Glomerular visceral epithelial cell (primary cell): Measurements from ENCODE around the gene FANCI.
A peak's percentile ranks its signal among the peaks of the same experiment; 100 is the strongest.

Source experiments
- DNase-seq: peaks from one replicate; pipeline ENCODE4 v3.0.0-alpha.2; 2016; ENCODE audit errors: extremely low spot score

The FANCI gene

DNA sequence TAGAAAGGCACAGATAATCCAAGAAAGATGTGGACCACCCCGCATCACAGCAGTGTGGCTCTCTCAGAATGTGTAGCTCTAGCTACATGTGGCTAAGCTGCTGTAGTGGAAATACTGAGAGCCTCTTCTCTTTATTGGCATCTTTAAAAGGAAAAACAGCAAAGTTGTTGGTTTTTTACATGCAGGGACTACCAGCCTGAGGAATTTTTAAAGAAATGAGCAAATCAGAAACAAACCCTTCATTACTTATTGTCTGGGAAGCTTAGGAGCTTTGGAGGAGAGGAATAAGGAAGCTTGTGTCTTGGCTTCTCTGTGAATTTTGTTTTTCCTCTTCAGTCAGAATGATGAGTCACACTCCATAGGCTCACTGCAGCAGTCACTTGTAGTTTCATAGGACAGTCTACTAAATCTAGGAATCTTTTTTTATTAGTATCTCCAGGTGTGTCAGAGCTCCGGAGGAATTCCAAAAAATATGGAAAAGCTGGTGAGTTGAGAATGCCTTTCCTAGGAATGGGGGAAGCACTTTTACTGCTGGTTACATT lies 63.3 kb downstream of the FANCI start:
- DNase-seq, result peak; percentile 18

DNA sequence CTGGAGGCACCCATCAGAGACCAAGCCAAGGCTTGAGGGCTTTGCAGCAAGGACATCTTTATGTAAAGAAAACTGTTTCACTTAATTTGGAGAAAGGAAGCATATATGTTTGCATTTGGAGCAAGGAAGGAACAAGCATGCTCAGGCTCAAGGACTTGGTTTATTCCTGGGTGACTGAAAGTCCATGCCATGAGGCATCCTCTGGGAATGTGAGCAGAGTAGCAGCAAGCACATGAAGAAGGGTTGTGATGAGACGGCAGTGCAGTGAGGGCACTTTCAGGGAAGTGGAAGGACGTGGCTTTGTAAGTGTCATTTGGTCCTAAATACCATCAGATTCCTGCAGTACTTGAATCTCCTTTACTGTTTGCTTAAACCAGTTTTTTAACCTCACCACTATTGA lies 64.0 kb downstream of the FANCI start:
- peak; percentile 15 for DNase-seq

DNA sequence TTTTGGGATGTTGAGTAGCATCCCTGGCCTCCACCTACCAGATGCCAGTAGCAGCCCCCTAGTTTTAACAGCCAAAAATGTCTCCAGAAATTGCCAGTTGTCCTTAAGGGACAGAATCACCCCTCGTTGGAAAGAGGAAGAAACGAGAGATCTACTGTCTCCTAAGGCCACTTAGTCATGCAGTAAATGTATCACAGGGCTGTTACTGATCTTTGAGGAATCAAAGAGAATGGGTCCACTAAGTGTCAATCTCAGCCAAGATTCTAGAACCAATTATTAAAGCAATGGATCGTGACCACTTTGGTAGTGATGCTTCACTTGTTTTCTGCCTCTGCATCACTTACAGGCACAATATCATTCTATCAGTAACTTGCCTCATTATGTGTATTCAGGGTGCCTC lies 64.5 kb downstream of the FANCI start:
- no peak for DNase-seq

DNA sequence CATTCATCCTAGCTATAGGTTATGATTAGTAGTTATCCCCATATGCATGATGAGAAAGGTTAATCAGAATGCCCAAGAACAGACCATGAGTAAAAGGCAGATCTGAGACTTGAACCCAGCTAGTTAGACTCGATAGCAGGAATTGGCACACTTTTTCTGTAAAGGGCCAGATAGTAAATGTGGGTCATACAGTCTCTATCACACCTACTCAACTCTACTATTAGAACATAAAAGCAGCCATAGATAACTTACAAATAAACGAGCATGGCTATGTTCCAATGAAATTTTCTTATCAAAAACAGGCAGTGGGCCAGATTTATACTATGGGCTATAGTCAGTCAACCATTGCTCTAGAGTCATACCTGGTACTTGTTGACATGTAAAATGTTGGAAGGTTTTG lies 66.2 kb downstream of the FANCI start:
- DNase-seq, result no peak

DNA sequence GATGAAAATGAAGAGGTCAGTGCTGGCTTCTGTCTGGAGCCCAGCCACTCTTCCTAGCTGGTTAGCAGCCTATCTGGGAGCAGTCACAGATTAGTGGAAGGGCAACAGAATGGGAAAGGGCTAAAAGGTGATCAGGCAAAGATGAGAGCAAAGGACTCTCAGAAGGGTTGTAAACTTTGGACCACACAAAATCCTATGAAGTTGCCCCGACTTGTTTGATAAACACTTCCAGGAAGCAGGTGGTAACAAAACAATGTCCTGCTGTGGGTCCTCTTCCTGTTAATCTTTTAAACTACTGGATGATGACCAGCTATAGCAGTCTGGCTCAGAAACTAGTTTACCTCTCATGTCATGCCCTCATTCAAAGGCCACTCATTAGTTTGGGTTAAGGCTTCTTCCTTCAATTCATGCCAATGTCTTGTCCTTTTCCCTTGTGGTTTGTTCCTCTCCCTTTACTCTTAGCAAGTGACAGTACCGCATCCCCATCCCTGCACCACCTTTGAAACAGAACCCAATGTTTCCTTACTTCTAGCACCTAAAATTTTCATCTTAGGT lies 71.7 kb downstream of the FANCI start:
- DNase-seq, result no peak

DNA sequence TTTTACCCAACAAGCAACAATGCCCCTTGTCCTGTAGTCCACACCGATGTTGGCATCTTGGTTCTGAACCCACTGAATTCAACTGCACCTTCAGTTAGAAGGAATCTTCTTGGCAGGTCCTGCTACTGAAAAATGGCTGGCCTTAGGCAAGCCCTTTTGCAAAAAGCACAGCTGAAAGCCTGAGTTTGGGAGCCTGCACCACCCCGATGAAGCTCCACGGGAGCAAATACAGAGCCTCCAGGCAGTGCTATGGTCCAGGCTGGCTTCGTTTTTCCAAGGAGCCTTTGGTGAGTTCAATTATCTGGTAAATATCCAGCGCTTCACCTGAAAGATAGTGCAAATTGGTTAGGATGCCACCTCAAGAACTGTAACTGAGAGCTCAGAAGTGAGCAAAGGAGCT lies 72.7 kb downstream of the FANCI start:
- no peak for DNase-seq

DNA sequence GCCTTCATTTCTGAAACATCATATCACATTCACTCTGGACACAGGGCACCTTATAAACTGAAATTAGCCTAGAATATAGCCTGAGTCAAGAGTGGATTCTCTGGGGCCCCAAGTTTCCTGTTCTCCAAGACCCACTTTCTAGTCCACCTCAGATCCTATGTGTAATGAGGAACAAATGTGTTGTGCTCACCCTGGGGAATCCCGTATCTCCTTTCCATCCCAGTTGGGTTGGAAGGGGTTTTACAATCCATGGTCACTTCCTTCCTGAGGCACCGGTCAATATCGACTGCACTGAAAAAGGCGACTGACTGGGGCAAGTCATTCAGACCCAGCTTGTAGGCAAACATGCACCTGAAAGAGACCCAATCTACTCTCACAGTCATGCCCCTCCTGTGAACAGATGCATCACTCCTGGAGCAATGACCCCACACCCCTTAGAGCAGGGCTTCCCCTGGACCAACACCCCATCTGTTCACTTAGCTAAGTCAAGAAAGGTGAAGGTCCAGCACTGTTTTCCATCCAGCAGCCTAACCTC lies 73.5 kb downstream of the FANCI start:
- no peak for DNase-seq

DNA sequence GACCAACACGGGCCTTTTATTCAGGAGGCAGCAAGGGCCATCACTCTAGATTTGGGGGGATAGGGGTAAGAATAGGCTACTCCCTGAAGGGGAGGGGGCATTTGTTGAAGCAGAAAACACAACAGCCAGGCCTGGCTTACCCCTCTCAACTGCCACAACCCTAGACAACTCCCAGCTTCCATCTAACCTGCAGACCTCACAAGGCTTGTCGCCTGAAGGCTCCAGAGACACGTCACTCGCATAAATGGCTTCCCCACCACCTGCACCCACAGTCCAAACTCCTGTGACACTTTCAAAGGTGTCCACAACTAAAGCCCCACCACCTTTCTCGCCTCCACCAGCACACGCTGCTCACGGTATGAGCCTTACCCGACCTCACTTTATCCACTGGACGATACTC lies 75.9 kb downstream of the FANCI start:
- DNase-seq, result no peak

DNA sequence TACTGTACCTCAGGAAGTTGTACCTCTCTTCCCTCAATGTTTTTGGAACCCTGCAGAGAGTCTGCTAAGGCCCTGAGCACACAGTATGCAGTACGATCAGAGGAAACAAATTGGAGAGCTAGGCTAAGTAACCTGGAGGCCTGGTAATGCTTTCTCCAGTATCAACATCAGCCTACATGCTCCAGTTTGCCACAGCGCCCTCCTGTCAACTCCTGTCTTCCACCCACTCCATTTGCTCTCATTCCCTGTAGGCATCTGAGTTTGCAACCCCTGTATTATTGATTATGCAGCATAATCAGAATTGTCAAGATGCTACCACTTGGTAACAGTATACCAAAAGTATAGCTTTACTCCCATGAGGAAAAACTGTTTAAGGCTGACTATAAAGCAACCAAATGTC lies 76.4 kb downstream of the FANCI start:
- DNase-seq, result no peak

DNA sequence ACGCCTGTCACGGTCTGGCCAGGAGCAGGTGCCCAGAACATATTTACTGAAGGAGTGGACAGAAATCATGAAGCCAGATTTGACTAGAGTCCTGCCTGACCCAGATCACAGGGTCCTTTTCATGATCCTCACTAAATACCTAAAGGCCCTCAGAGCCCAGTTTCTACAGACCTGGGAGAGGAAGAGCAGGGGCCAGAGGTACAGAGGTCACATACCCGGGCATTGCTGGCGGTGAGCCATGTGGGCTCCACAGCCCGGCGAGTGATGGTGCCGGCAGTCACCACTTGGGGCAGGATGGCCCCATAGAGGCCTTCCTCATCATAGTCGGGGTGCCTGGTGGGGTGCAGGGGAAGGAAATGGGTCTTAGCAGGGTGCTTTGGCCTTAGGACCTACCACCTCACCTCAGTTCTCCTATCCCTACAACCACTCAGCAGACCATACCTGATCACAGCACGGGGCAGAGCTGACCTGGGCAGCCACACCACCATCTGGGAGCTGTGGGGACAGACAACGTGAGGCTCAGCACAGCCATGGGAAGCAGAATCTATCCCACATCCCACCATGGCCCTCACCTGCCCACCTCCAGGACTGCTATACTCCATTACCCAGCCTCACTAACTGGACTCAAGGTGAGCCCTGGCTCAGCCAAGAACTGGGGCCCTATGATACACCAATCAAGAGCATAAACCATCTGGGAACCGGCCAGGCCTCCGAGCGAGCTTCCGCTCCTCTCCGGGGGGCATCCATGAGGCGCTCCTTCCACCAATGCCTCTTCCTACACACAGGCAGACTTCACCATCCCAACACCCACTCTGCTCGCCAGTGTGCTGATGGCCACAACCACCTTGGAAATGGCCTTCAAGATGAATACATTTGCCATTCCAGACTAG lies 78.0 kb downstream of the FANCI start:
- DNase-seq, result no peak

DNA sequence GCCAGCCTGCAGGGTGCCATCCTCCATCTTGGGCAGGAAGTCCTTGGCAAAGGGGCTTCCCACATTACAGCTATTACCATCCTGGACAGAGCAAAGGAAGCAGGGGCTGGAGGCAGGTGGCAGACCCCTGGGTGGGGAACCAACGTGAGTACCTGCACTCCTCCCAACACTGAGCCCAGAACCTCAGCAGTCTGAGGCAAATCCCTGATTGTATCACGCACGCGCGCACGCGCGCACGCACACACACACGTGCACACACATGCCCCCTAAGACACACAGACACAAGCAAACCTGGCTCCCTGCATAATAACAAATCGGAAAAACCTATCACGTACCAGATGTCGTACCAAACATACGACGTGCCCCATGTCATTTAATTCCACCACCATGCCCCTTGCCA lies 79.0 kb downstream of the FANCI start:
- no peak for DNase-seq

DNA sequence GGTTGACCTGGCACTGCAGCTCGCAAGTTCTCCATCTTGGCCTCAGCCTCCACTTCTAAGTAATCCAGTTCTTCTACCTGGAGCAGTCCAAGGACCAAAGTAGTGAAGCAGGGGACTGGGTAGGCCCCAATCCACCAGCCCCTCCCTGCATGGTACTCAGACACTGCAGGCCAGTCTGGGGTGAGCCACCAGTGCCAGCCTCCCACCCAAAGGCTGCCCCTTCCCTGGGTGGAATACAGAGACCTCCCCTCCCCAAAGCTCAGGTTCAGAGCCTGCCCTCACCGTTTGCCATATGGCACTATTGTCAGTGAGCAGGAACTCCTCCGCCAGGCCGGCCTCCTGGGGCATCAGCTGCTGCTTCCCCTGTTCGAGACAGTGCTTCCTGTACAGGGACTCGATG lies 80.0 kb downstream of the FANCI start:
- DNase-seq, result no peak

DNA sequence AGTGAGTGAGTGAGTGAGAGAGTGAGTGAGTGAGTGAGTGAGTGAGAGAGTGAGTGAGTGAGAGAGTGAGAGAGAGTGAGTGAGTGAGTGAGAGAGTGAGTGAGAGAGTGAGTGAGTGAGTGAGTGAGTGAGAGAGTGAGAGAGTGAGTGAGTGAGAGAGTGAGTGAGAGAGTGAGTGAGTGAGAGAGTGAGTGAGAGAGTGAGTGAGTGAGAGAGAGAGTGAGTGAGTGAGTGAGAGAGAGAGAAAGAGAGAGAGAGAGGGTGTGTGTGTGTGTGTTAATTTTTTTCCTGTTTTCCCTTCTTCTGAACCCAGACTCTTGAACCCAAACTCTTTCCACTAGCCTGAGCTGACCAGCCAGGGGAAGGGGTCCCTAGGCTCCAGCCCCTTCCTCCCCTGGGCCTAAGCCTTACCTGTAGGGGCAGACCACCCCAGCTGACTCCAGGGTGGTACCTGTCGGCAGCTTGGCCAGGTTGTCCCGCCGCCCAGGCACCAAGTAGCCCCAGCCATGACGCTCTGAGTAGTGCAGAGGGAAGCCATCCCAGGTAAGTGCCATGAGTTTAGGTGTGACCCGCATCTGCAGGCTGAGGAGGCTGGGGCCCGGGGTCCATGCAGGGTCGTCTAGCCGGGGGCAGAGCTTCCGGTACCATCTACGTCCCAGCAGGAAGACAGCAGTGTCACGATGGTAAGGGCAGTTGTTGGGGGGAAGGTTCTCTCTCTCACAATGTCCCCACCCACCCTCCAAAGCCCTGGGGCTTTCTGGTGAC lies 81.4 kb downstream of the FANCI start:
- DNase-seq, result no peak

DNA sequence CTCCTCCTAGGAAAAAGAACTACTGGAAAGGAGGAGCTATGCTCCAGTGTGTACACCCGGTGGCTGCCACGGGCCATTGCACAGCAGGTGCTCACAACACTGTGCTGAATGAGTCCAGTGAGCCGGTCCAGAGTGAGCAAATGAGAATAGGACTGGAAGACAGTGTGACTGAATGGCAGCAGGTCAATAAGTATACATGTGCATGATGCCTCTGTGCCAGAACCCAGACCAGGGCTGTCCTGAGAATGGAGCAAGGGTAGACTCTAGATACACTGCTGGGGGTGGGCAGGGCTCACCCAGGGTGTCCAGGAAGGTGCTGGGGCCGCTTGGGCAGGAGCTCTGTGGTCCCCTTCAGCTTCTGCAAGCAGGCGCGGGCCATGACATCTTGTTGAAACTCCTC lies 82.5 kb downstream of the FANCI start:
- DNase-seq, result no peak

DNA sequence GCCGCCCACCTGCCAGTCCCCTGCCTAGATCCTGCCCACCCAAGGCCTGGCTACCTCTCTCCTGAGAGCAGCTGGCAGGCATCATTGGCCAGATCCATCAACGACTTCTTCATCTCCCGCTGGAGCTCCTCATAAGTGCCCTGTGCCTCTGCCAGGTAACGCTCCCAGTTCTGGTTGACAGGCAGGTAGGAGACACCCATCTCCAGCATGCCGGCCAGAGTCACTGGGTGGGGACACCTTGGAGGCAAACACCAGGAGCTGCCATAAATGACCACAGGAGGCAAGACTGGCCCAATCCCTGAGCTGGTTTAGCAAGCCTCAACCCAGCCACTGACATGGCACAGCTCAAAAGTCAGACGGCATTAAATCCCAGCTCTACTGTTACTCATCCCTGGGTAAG lies 83.3 kb downstream of the FANCI start:
- DNase-seq, result no peak

DNA sequence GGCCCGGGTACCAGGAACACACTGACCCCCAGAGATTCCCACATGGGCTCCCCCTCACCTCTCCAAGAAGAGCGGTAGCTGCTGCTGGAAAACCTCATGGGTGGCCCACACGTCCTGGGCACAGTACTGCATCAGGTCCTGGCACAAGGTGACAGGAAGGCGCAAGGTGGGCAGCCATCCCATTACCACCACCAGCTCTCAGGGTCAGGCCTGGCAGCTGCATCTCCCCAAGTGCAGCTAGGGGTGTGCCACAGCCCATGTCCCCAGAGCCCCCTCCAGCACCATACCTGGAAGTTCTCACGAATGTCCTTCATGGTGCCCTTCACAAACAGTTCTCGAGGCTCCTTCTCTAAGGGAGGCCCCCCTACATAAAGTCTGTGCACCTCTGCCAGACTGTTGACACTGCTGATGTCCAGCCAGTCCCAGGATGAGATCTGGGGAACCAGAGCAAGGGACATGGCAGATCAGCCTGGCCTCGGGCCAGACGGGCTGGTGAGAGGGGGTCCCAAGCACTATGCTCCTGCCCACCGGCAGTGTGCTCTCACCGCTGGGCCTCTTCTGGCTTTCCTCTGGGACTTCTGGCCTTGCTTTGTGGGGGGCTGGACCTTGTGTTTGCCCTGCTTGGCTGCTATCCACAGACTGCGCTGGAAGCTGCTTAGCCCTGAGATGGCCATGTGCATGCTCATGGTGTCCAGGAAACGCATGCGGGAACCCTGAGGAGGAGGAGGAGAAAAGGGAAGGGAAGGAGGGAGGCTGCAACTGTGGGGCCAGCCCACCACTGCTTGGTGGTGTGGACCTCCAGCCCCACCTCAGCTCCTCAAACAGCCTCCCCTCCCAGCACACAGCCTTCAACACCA lies 84.8 kb downstream of the FANCI start:
- no peak for DNase-seq

DNA sequence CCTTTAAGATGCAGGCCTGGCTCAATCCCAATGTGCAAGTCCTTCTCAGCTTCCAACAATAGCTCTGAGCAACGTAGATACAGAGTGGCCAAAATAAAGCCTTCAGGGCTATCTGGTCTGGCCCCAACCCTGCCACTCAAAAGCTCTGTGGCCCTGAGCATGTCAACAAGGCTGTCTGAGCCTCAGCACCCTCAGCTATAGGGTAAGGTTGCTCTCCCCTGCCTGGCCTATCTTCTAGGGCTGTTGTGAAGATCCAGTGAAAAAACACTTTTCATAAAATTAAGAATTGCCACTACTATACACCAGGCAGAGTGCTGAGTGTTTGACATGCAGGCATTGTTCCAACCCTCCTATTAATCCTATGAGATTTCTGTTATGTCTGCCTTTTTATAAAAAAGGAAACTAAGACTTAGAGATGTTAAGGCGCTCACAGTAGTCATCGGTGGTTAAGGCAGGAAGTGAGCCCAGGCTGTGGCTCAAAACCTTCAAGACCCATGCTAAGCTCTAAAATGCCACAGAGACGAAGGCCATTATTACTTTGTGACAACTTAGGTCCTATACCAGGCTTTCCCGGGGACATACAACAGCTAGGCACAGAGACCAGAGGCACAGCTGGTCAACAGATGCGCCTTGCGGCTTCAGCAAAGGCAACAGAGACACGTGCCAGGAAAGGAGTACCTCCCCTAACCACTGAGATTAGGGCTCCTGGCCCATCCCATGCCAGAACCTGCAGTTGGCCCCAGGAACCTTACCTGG lies 85.7 kb downstream of the FANCI start:
- DNase-seq, result no peak

DNA sequence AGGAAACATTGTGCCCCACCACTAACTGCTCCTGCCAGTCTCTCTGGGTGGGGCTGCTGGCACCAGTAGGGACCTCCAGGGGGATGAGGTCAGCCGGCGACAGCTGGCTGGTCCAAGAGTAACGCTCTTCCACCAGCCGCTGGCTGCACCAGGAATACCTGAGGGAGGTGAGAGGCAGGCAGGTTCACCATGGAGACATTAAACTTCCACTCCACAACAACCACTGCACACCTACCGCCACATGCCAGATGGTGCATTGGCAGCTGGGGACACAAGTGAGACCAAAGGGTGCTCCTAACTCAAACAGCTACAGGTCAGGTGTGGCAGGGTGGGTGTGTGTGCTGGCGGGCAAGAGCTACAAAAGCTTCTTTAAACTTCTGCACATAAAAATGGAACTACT lies 86.3 kb downstream of the FANCI start:
- no peak for DNase-seq

DNA sequence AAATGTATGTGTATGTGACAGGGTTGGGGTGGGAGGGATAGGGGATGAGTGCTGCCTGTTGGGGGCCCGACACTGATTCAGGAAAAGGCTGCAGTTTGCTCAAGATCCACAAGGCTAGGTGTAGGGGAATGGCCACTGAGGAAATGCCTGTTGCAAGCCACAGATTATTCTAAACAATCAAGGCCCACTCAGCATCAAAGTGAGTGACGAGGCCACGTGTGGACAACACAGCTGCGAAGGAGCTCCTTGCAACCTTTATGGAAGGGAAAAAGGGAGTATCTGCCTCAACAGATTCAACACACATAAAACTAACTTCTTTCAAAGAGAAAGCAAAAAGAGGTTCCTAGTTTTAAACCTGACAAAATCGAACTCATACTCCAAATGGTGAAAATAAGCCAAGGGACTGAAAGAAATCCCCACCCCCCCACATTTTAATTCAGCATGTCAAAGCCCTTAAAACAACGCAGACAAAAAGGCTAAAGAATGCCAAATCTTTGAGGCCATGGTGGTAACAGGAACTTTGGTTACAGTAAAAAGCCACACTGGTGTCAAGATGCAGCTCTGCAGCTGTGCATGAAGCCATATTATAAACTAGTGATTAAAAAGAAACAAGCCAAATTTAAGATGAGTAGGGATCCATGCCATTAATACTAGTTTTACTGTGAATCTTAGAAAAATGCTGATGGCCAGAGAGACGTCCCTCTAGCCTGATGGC lies 87.3 kb downstream of the FANCI start:
- DNase-seq, result no peak

DNA sequence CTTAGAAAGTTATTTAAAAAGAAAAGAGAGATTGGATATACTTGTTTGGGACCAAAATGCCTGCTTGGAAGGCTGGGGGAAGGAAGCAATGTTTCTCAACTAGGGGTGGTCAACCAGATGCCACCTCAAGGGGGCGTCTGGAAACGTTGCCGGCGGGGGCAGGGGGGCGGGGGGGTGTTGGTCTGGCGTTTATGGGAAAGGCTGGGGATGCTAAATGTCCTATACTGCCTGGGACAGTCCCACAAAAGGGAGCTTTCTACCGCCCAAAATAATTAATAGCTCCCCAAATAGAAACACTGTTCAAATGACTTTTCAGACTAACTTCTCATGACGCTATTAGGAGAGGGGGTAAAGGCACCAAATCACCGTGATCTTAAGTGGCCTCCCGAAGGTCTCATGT lies 88.7 kb downstream of the FANCI start:
- peak; percentile 26 for DNase-seq
